Activated T-helper 2 cell treated with anti-CD3 and anti-CD28 coated beads, Interferon-gamma antibody, Interleukin-2, Interleukin-4, amounts not matched to agents 10 μg/mL and 5 μg/mL and 100 μg/mL, durations not matched to agents 14 hours and 24 hours and 36 hours (primary cell): ENCODE results near the gene DRAM2. TPM values are rescaled to one million over a fixed set of nuclear protein-coding genes. Genes with fewer than 3 reads are reported as not detected.

Source experiments
- DNase-seq: peaks from one replicate; pipeline ENCODE4 v3.0.0; 2021; ENCODE audit warnings: low spot score
- H3K27ac Mint-ChIP-seq: one replicate; pipeline ENCODE4 v1.8.0; 2021; ENCODE audit warnings: mixed read lengths
- H3K27me3 Mint-ChIP-seq: one replicate; pipeline ENCODE4 v1.8.0; 2021; ENCODE audit warnings: low read depth, mixed read lengths
- H3K36me3 Mint-ChIP-seq: one replicate; pipeline ENCODE4 v1.8.0; 2021; ENCODE audit warnings: low read depth, mixed read lengths
- H3K4me1 Mint-ChIP-seq: one replicate; pipeline ENCODE4 v1.8.0; 2021; ENCODE audit warnings: low read depth, mixed read lengths
- H3K4me3 Mint-ChIP-seq: one replicate; pipeline ENCODE4 v1.8.0; 2021; ENCODE audit warnings: low read depth, mild to moderate bottlenecking, moderate library complexity, mixed read lengths
- H3K9me3 Mint-ChIP-seq: one replicate; pipeline ENCODE4 v1.8.0; 2021; ENCODE audit warnings: mixed read lengths
- intact Hi-C: fragments of 100-400 bp; cut with micrococcal nuclease; formaldehyde crosslinking; loops from one replicate; pipeline ENCODE4 v1.15.1; 2023
- total RNA-seq: library from RNA; stranded (reverse); gene quantifications from 2 replicates; pipeline ENCODE4 v1.2.3, GENCODE V29; 2022

The DRAM2 gene
- total RNA-seq, 1 donor from 2014 or later = 24.7 TPM

- H3K27ac Mint-ChIP-seq = no peak overlapping the region
- no peaks in the 10 kb centered on the region for H3K9me3 Mint-ChIP-seq
- H3K4me3 Mint-ChIP-seq = no peak overlapping the region
- peaks cover 47% of the 10 kb centered on the region for H3K36me3 Mint-ChIP-seq
- DNase-seq = no peak
- intact Hi-C loops = no loop called here
- peaks cover 3% of the 10 kb centered on the region for H3K4me1 Mint-ChIP-seq
- no peaks in the 10 kb centered on the region for H3K27me3 Mint-ChIP-seq
Observed at GRCh38 chr1:111161843-111162487, 22.1 kb upstream of the DRAM2 start.

DNA sequence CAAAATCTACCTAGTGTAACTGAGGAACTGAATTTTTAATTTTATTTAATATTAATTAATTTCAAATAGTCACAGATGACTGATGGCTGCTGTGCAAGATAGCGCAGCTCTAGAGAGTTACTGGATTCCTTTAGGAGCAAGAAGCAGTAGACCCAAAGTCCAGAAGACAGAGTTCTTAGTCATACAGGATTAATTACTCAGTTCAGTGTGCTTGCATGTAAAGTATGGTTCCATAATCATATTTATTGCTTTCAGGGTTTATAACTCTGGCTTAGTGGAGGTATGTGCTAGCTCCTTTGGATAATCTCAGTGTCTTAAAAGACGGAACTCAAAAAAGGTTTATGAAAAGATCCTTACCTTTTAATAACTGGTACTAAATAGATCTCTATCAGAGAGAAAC is 17.5 kb upstream of the DRAM2 start:
- H3K4me3 Mint-ChIP-seq = no peak overlapping the region
- DNase-seq = no peak
- H3K36me3 Mint-ChIP-seq = peaks cover 74% of the 10 kb centered on the region
- intact Hi-C loops = no loop called here
- H3K9me3 Mint-ChIP-seq = no peaks in the 10 kb centered on the region
- H3K4me1 Mint-ChIP-seq = peaks cover 29% of the 10 kb centered on the region
- H3K27ac Mint-ChIP-seq = no peak overlapping the region
- H3K27me3 Mint-ChIP-seq = no peaks in the 10 kb centered on the region

DNA sequence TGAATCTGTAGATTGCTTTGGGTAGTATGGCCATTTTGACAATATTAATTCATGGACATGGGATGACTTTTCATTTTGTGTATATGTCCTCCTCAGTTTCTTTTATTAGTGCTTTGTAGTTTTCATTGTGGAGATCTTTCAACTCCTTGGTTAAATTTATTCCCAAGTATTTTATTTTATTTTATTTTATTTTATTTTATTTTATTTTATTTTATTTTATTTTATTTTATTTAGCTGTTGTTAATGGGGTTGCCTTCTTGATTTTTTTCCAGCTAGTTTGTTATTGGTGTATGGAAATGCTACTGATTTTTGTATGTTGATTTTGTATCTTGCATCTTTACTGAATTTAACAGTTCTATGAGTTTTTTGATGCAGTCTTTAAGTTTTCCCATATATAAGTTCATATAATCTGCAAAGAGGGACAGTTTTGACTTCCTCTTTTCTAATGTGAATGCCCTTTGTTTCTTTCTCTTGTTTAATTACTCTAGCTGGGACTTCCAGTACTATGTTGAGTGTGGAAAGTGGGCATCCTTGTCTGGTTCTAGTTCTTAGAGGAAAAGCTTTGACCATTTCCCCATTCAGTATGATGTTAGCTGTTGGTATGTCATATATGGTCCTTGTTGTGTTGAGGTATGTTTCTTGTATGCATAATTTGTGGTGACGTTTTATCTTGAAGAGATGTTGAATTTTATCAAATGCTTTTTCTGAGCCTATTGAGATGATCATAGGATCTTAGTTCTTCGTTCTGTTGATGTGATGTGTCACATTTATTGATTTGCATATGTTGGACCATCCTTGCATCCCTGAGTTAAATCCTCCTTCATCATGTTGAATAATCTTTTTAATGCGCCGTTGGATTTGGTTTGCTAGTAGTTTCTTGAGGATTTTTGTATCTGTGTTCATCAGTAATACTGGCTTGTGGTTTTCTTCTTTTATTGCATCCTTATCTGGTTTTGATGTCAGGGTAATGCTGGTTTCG is 14.4 kb upstream of the DRAM2 start:
- H3K27ac Mint-ChIP-seq = no peak overlapping the region
- H3K4me3 Mint-ChIP-seq = no peak overlapping the region
- no peaks in the 10 kb centered on the region for H3K9me3 Mint-ChIP-seq
- peaks cover 49% of the 10 kb centered on the region for H3K4me1 Mint-ChIP-seq
- H3K27me3 Mint-ChIP-seq = no peaks in the 10 kb centered on the region
- no peak for DNase-seq
- peaks cover 73% of the 10 kb centered on the region for H3K36me3 Mint-ChIP-seq
- intact Hi-C loops = no loop called here

GRCh38 chr1:111151838-111152237 is 11.9 kb upstream of the DRAM2 start:
- Mint-ChIP-seq H3K4me1 (peaks cover 56% of the 10 kb centered on the region), H3K36me3 (peaks cover 77% of the 10 kb centered on the region), H3K27me3 (no peaks in the 10 kb centered on the region), H3K9me3 (no peaks in the 10 kb centered on the region), H3K4me3 (no peak overlapping the region), H3K27ac (no peak overlapping the region)
- DNase-seq = no peak
- intact Hi-C loops = no loop called here

DNA sequence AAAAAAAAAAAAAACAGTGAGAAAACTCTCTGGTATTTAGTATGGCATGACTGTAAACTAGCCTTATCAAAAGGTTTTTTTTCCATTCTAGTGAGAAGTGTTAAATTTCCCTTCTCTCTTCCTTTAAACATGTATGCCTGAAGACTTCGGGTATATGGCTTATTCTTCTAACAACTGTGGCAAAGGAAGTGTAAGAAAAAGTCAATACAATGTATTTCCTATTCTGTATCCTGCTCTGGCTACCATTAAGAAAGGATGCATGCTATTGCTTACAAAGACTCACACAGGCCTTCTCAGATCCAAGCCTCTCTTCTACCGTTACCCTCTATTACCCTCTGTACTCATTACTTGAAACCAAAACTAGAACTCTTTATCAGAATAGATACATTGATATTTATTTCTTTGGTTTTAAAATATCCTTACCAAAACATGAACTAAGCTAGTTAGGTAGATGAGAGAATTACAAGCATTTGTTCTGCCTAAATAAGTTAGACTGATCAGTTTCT is 8.5 kb upstream of the DRAM2 start:
- no peak overlapping the region for H3K4me3 Mint-ChIP-seq
- intact Hi-C loops = loop anchor here (10.0 kb wide), 2 partner anchors 474 to 514 kb away; partner anchors contain the start of gene KCNA3
- H3K36me3 Mint-ChIP-seq = peaks cover 62% of the 10 kb centered on the region
- H3K27me3 Mint-ChIP-seq = no peaks in the 10 kb centered on the region
- DNase-seq = no peak
- H3K27ac Mint-ChIP-seq = no peak overlapping the region
- peaks cover 50% of the 10 kb centered on the region for H3K4me1 Mint-ChIP-seq
- no peaks in the 10 kb centered on the region for H3K9me3 Mint-ChIP-seq

GRCh38 chr1:111147948-111148347 is 8.1 kb upstream of the DRAM2 start:
- Mint-ChIP-seq H3K4me1 (peaks cover 51% of the 10 kb centered on the region), H3K27me3 (no peaks in the 10 kb centered on the region), H3K27ac (no peak overlapping the region), H3K9me3 (no peaks in the 10 kb centered on the region), H3K36me3 (peaks cover 57% of the 10 kb centered on the region), H3K4me3 (no peak overlapping the region)
- no peak for DNase-seq
- intact Hi-C loops = loop anchor here (10.0 kb wide), 2 partner anchors 473 to 513 kb away; partner anchors contain the start of gene KCNA3

GRCh38 chr1:111145963-111146768 is 6.3 kb upstream of the DRAM2 start:
- intact Hi-C loops = loop anchor here (10.0 kb wide), 2 partner anchors 471 to 511 kb away; partner anchors contain the start of gene KCNA3
- peak overlapping the region; percentile 43 for H3K27ac Mint-ChIP-seq
- peaks cover 41% of the 10 kb centered on the region for H3K36me3 Mint-ChIP-seq
- no peaks in the 10 kb centered on the region for H3K27me3 Mint-ChIP-seq
- no peak for DNase-seq
- H3K9me3 Mint-ChIP-seq = no peaks in the 10 kb centered on the region
- no peak overlapping the region for H3K4me3 Mint-ChIP-seq
- H3K4me1 Mint-ChIP-seq = peaks cover 51% of the 10 kb centered on the region

- no peak overlapping the region for H3K4me3 Mint-ChIP-seq
- H3K4me1 Mint-ChIP-seq = peaks cover 53% of the 10 kb centered on the region
- H3K9me3 Mint-ChIP-seq = no peaks in the 10 kb centered on the region
- H3K36me3 Mint-ChIP-seq = peaks cover 39% of the 10 kb centered on the region
- no peak for DNase-seq
- intact Hi-C loops = loop anchor here (10.0 kb wide), 2 partner anchors 471 to 511 kb away; partner anchors contain the start of gene KCNA3
- H3K27me3 Mint-ChIP-seq = no peaks in the 10 kb centered on the region
- no peak overlapping the region for H3K27ac Mint-ChIP-seq
Observed at GRCh38 chr1:111145542-111145941, 5.6 kb upstream of the DRAM2 start.

DNA sequence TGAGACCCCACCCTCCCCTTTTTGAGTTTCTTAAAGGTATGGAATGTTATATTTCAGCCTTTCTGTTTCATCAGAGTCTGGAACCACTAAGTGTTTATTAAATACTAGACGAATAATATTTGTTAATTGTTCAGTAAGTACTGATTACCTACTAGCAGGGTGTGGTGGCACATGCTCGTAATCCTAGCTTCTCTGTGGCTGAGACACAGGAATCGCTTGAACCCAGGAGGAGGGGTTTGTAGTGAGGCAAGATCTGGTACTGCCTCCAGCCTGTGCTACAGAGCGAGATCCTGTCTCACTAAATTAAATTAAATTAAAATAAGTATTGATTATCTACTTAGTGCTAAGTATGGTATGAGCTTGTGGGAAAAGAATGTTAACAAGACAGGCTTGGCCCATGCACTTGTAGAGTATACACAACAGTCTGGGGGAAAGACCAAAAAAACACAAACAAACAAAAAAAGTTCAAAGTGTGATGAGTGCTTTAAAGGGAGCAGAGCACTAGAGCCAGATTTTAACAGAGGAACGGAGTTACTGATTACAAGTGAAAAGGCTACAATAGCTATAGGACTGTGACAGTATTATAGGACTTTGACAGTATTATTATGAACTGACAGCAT is 2.6 kb upstream of the DRAM2 start:
- H3K27ac Mint-ChIP-seq = no peak overlapping the region
- peaks cover 24% of the 10 kb centered on the region for H3K36me3 Mint-ChIP-seq
- no peaks in the 10 kb centered on the region for H3K27me3 Mint-ChIP-seq
- H3K4me1 Mint-ChIP-seq = peaks cover 49% of the 10 kb centered on the region
- intact Hi-C loops = loop anchor here (5.0 to 10.0 kb wide), 3 partner anchors 260 to 508 kb away; partner anchors contain the start of gene KCNA3
- no peak overlapping the region for H3K4me3 Mint-ChIP-seq
- H3K9me3 Mint-ChIP-seq = no peaks in the 10 kb centered on the region
- no peak for DNase-seq

DNA sequence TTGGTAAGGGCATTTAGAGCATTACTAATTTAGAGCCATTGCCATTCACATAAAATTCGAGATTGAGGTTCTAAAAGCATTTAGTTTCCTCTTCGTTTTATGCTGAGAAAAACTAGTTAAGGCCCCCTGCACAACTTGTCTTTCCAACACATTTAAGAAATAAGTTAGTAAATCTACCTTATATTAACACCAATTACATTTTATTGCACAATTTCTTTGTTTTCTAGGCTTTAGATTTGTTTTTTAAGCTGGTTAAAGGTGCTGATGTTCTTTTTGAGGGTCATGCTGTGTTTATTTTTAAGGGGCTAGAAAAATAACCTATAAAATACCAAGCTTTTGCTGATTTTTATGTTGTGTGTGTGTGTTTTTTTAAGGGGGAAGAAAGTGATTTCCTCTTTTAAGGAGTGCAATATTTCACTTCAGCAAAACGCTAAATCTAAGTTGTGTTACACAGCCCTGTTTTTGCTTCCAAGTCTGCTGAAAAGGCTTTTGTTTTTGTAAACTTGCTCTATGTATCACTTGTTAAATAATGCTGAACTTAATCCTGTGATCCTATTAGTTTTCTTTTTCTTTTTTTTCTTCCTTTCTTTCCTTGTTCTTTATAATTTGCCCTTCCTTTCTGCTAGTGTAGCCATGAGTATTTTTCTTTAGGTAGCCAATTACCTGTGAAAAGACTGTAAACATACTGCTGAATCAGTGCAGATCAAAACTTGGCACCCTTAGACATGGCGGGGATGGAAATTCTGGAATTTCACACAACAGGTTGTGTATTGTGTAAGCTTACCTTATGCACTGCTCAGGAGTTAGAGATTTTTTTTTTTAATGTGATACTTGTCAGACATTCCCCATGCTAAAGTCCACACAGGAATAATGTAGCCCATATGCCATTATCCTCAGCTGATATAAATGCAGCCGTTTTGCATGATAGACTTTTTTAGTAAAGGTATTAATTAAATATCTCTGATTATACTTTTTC is 1.6 kb upstream of the DRAM2 start:
- Mint-ChIP-seq H3K4me1 (peaks cover 43% of the 10 kb centered on the region), H3K36me3 (peaks cover 26% of the 10 kb centered on the region), H3K27me3 (no peaks in the 10 kb centered on the region), H3K27ac (peak overlapping the region; percentile 33), H3K4me3 (peak overlapping the region; percentile 96), H3K9me3 (no peaks in the 10 kb centered on the region)
- intact Hi-C loops = loop anchor here (2.0 to 10.0 kb wide), 5 partner anchors 55 to 507 kb away; partner anchors contain the start of gene KCNA3
- DNase-seq = no peak

DNA sequence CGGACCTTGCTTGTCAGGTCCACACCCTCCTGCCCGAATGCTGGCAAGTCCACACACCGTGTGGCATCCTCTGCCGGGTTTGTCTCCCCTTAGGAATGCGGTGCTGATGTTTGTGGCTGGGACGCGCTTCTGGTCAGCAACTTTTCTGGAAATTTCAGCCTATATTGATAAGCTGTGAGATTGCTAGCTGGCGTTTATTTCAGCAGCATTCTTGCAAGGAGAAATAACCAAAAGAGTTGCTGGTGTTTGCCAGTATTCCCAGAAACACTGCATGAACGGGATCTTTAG is 731 bp upstream of the DRAM2 start:
- DNase-seq = no peak
- H3K27ac Mint-ChIP-seq = peak overlapping the region; percentile 92
- H3K9me3 Mint-ChIP-seq = no peaks in the 10 kb centered on the region
- H3K4me3 Mint-ChIP-seq = peak overlapping the region; percentile 96
- intact Hi-C loops = loop anchor here (1.0 to 10.0 kb wide), 7 partner anchors 56 to 506 kb away; partner anchors contain the start of genes ATP5PB, KCNA3, LRIF1 and WDR77
- H3K36me3 Mint-ChIP-seq = peaks cover 25% of the 10 kb centered on the region
- H3K4me1 Mint-ChIP-seq = peaks cover 35% of the 10 kb centered on the region
- H3K27me3 Mint-ChIP-seq = no peaks in the 10 kb centered on the region
